Body of pancreas (tissue), 4 donors: ENCODE data around the gene CHRNG. TPM values are rescaled to one million over a fixed set of nuclear protein-coding genes. Genes with fewer than 3 reads are reported as not detected.

Source experiments
- ATAC-seq: fragments of 150-250 bp; one replicate; pipeline ENCODE4 v1.9.1; 2016
- DNase-seq, 4 donors: peaks; one replicate each; pipeline ENCODE4 v3.0.0-alpha.2; 2019
- H3K27ac ChIP-seq, 4 donors: fragments of 200-600 bp; sonication (generic); 1 replicate in 3 of 4; 2 replicates in 1 of 4; pipeline versions ENCODE4 v1.5.1 to v1.6.1; 2016 to 2019; ENCODE audit warnings: mild to moderate bottlenecking in 1 of 4, mixed read lengths in 1 of 4, moderate library complexity in 1 of 4
- H3K27me3 ChIP-seq, 2 donors: fragments of 200-600 bp; sonication (generic); one replicate each; pipeline ENCODE4 v1.6.0; 2016; ENCODE audit warnings: mild to moderate bottlenecking in 1 of 2
- H3K36me3 ChIP-seq, 2 donors: fragments of 200-600 bp; sonication (generic); replicated peaks in 1 of 2; 2 replicates each; pipeline ENCODE4 v1.5.1; 2016; ENCODE audit warnings: low read depth in 2 of 2; ENCODE audit not compliant: insufficient read depth in 1 of 2
- H3K4me1 ChIP-seq: fragments of 200-600 bp; sonication (generic); one replicate; pipeline ENCODE4 v1.6.0; 2016
- H3K4me3 ChIP-seq, 2 donors: fragments of 200-600 bp; sonication (generic); 1 replicate in 1 of 2; 2 replicates in 1 of 2; pipeline ENCODE4 v1.5.1; 2016 to 2019
- H3K9me3 ChIP-seq, 3 donors: fragments of 200-600 bp; sonication (generic); 1 replicate in 2 of 3; 2 replicates in 1 of 3; pipeline ENCODE4 v1.5.1; 2016
- CTCF ChIP-seq, 7 experiments: fragments of 450-650 bp in 4 of 7; fragments of 200-600 bp in 3 of 7; sonication (generic) in 3 of 7; IDR thresholded peaks; one replicate each; pipeline ENCODE4 v1.5.1; 2016 to 2019; ENCODE audit warnings: antibody characterized with exemption in 7 of 7
- POLR2A ChIP-seq, 3 donors: fragments of 450-650 bp; IDR thresholded peaks; one replicate each; pipeline ENCODE4 v1.6.1; 2016; ENCODE audit warnings: antibody characterized with exemption in 3 of 3, mild to moderate bottlenecking in 2 of 3
- WGBS, 2 donors: methylation state at CpG; one replicate each; pipeline ENCODE4 v1.1.5; 2017; 5-methylcytosine and 5-hydroxymethylcytosine counted together
- intact Hi-C: fragments of 100-400 bp; cut with DNase I; formaldehyde crosslinking; loops from one replicate; pipeline ENCODE4 v1.15.1; 2023
- total RNA-seq, 2 donors: library from RNA; depleted of rRNA; stranded (reverse); fragments of >200 nt; gene quantifications; one replicate each; pipeline ENCODE4 v1.1.0, GENCODE V29; 2016

The CHRNG gene
- total RNA-seq, 2 donors from 2014 or later = not detected

GRCh38 chr2:232588680-232589585, 49.4 kb downstream of the CHRNG start:
- no peaks in the 10 kb centered on the region for H3K36me3 ChIP-seq
- no peaks in the 10 kb centered on the region for H3K9me3 ChIP-seq
- peak; percentile 81 to 88 (median 86) for DNase-seq
- intact Hi-C loops = no loop called here
- no peaks in the 10 kb centered on the region for H3K27me3 ChIP-seq
- peaks cover 11% of the 10 kb centered on the region for H3K4me1 ChIP-seq
- WGBS, 2 donors = 43 to 63% methylated on average over 18 of the region's 18 CpGs
- peak; percentile 94 for ATAC-seq
- no peak for TF ChIP-seq CTCF (IDR thresholded peaks at IDR 0.05)
- TF ChIP-seq POLR2A (IDR thresholded peaks at IDR 0.05) = no peak
- no peak overlapping the region for H3K4me3 ChIP-seq
- H3K27ac ChIP-seq = peak overlapping the region in 3 of 4 donors; percentile 20 to 57 (median 51)

DNA sequence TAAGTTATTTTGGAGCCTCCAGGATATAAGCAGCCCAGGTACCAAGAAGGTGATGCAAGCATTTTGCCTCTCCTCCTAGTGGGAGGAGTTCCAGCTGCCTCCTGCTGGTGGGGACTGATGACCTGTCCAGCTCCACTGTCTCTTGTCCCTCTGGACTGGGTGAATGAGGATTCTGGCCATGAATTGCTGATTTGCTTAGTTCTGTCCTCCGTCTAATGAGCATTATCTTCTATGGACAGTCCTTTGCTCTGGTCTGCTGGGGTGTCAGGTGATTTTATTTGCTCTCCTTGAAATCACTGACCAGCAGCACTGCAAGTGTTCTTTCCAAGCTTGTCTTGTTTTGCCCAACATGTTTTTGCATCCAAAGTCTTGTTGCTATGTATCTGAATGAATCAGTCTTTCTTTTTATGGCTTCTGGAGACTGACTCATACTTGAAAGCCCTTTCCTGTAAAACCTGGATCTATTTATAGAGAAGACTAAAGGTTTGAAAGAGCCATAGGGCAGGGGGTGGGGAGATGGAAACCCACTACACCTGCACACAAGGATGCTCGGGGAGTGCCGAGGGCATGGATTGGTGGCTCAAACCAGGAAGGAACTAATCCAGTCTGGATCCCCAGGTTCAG, 53.4 kb downstream of the CHRNG start:
- no peak overlapping the region for H3K27ac ChIP-seq
- 88 to 89% methylated on average over 3 of the region's 3 CpGs for WGBS, 2 donors
- ATAC-seq (peak; percentile 3), DNase-seq (no peak)
- no peaks in the 10 kb centered on the region for H3K36me3 ChIP-seq
- peaks cover 11% of the 10 kb centered on the region for H3K4me1 ChIP-seq
- TF ChIP-seq CTCF (IDR thresholded peaks at IDR 0.05) (no peak), POLR2A (IDR thresholded peaks at IDR 0.05) (no peak)
- H3K4me3 ChIP-seq = no peak overlapping the region
- no peaks in the 10 kb centered on the region for H3K27me3 ChIP-seq
- intact Hi-C loops = no loop called here
- H3K9me3 ChIP-seq = no peaks in the 10 kb centered on the region

- TF ChIP-seq CTCF (IDR thresholded peaks at IDR 0.05) (no peak), POLR2A (IDR thresholded peaks at IDR 0.05) (no peak)
- Histone ChIP-seq H3K27ac (no peak overlapping the region), H3K9me3 (no peaks in the 10 kb centered on the region), H3K4me3 (no peak overlapping the region), H3K27me3 (no peaks in the 10 kb centered on the region), H3K36me3 (no peaks in the 10 kb centered on the region), H3K4me1 (peaks cover 3% of the 10 kb centered on the region)
- 78 to 83% methylated on average over 4 to 7 of the region's 7 CpGs for WGBS, 2 donors
- intact Hi-C loops = no loop called here
- DNase-seq (no peak), ATAC-seq (no peak)
Measured at GRCh38 chr2:232593982-232594381, 54.5 kb downstream of the CHRNG start.

Other genes starting within 250 kb of the CHRNG start
- gene ALPP, start 160.9 kb upstream of the CHRNG start, total RNA-seq = under 1 TPM in 1 of 2 donors, not detected in 1; 0.52 TPM
- gene ALPG, start 132.8 kb upstream of the CHRNG start, total RNA-seq = not detected
- not detected for gene ALPI, start 83.5 kb upstream of the CHRNG start, total RNA-seq
- under 1 TPM in 1 of 2 donors, not detected in 1; 0.26 TPM for gene ECEL1, start 51.9 kb upstream of the CHRNG start, total RNA-seq
- not detected for gene PRSS56, start 19.3 kb upstream of the CHRNG start, total RNA-seq
- gene CHRND, start 13.5 kb upstream of the CHRNG start, total RNA-seq = not detected
- gene TIGD1, start 10.9 kb downstream of the CHRNG start, total RNA-seq = 1 to 10 TPM; 3.6 to 4.2 TPM
- gene EIF4E2, start 11.0 kb downstream of the CHRNG start, total RNA-seq = 10 to 100 TPM; 12.2 to 17.4 TPM
- 1 to 10 TPM; 4.0 to 4.4 TPM for gene EFHD1, start 93.9 kb downstream of the CHRNG start, total RNA-seq
- gene GIGYF2, start 157.6 kb downstream of the CHRNG start, total RNA-seq = 100 to 1,000 TPM in 1 of 2 donors, 10 to 100 TPM in 1; 66.2 to 107 TPM
- not detected for gene KCNJ13, start 236.9 kb downstream of the CHRNG start, total RNA-seq